GM12892 (cell line): ENCODE data around the gene SH3RF3.

ENCODE experiments used
- DNase-seq: peaks from one replicate; pipeline ENCODE4 v3.0.0; 2011; ENCODE audit not compliant: insufficient read length
- FAIRE-seq: peaks from 2 replicates; lab custom pipeline; 2011; peaks lifted over from hg19 to GRCh38; lab: Jason Lieb, UNC
- POLR2A ChIP-seq: IDR thresholded peaks from 2 replicates; pipeline ENCODE4 v1.6.1; 2011; ENCODE audit warnings: low read depth, low read length, control low read depth
- POLR2AphosphoS5 ChIP-seq: IDR thresholded peaks from 2 replicates; pipeline ENCODE4 v1.6.1; 2011; ENCODE audit warnings: low read depth, low read length, control low read depth
- TAF1 ChIP-seq: IDR thresholded peaks from 2 replicates; pipeline ENCODE4 v1.6.1; 2011; ENCODE audit warnings: low read depth, mild to moderate bottlenecking, control low read depth, low read length, borderline replicate concordance

The SH3RF3 gene

DNA sequence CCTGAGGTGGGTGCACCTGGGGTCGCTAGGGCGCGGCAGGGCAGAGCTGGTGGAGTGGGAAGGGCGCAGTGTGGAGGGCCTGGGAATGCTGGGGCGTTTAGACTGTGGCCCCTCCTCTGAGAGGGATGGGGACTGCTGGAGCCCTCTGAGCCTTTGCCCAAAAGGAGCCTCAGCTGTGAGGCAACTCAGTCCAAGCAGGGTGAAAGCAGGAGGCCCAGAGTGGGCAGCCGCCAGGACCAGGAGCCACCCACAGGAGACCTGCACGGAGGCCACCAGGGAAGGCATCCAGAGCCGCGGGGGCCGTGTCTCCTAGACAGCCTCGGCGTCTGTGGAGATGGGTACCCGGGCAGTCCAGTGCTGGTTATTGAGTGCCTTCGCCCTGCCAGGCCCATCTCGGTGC lies 369.9 kb downstream of the SH3RF3 start:
- FAIRE-seq = no peak
- no peak for DNase-seq
- TF ChIP-seq TAF1 (no peak), POLR2A (no peak), POLR2AphosphoS5 (no peak)

GRCh38 chr2:109499566-109499965 lies 370.6 kb downstream of the SH3RF3 start:
- TF ChIP-seq TAF1 (no peak), POLR2A (no peak), POLR2AphosphoS5 (no peak)
- peak; percentile 44 for FAIRE-seq
- no peak for DNase-seq

DNA sequence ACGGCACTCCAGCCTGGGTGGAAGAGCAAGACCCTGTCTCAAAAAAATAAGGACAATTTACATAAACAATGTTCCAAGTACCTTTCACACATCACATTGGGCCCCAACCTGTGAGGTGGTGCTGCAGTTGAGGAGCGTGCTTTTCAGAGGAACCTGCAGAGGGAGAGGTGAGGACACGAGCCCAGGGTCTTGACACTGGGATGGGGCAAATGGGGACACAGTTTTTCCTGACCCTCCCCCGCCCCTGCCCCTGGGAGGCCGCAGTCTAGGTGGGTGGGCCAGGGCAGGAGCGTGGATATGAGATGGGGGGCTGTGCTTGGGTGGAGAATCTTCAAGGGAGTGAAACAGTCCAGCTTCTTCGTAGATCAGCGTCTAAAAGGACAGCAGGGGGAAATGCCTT lies 371.9 kb downstream of the SH3RF3 start:
- no peak for FAIRE-seq
- TF ChIP-seq TAF1 (no peak), POLR2A (no peak), POLR2AphosphoS5 (no peak)
- DNase-seq = no peak

DNA sequence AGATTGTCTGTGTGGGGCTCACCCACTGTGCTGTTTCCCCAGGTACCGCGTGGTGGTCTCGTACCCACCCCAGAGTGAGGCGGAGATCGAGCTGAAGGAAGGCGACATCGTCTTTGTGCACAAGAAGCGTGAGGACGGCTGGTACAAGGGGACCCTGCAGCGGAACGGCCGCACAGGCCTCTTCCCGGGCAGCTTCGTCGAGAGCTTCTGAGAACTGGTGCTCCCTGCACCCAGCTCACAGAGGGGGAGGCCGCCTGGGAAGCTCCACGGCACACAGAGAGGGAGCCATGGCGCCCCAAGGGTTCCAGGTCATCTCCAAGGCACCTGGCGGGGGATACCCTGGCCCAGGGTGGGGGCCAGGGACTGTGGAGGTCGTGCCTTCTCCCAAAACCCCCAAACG lies 372.5 kb downstream of the SH3RF3 start:
- no peak for DNase-seq
- FAIRE-seq = no peak

DNA sequence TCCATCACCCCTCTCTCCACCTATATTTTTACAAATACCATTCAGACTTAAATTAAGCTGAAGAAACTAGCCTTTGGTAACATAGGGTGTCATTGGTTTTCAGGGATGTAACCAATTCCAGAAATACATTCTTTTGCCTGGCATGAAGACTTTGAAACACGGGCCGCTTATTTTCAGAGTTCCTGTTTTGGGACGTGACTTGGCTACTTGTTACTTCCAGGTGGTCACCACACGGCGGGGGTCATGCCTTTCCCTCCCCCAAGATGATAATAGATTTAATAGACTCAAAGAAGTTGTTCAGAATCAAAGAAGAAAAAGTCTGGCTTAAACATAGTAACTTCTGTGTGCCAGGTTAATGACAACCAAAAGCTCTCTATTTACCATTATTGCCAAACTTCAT lies 374.2 kb downstream of the SH3RF3 start:
- FAIRE-seq = no peak
- no peak for TF ChIP-seq TAF1
- TF ChIP-seq POLR2A = no peak
- DNase-seq = no peak

More for the DNA sequence above, 372.5 kb downstream of the SH3RF3 start:
- TF ChIP-seq TAF1 (no peak), POLR2AphosphoS5 (no peak), POLR2A (no peak)

- DNase-seq (no peak), FAIRE-seq (peak; percentile 21)
Measured at GRCh38 chr2:109507217-109507616, 378.2 kb downstream of the SH3RF3 start.

GRCh38 chr2:109507828-109508227 lies 378.8 kb downstream of the SH3RF3 start:
- TF ChIP-seq TAF1 = no peak
- TF ChIP-seq POLR2AphosphoS5 = no peak
- TF ChIP-seq POLR2A = no peak
- DNase-seq (no peak), FAIRE-seq (no peak)

More at GRCh38 chr2:109507217-109507616, 378.2 kb downstream of the SH3RF3 start:
- no peak for TF ChIP-seq POLR2A

GRCh38 chr2:109508556-109508955 lies 379.6 kb downstream of the SH3RF3 start:
- TF ChIP-seq POLR2A (no peak), TAF1 (no peak), POLR2AphosphoS5 (no peak)
- DNase-seq (no peak), FAIRE-seq (no peak)

DNA sequence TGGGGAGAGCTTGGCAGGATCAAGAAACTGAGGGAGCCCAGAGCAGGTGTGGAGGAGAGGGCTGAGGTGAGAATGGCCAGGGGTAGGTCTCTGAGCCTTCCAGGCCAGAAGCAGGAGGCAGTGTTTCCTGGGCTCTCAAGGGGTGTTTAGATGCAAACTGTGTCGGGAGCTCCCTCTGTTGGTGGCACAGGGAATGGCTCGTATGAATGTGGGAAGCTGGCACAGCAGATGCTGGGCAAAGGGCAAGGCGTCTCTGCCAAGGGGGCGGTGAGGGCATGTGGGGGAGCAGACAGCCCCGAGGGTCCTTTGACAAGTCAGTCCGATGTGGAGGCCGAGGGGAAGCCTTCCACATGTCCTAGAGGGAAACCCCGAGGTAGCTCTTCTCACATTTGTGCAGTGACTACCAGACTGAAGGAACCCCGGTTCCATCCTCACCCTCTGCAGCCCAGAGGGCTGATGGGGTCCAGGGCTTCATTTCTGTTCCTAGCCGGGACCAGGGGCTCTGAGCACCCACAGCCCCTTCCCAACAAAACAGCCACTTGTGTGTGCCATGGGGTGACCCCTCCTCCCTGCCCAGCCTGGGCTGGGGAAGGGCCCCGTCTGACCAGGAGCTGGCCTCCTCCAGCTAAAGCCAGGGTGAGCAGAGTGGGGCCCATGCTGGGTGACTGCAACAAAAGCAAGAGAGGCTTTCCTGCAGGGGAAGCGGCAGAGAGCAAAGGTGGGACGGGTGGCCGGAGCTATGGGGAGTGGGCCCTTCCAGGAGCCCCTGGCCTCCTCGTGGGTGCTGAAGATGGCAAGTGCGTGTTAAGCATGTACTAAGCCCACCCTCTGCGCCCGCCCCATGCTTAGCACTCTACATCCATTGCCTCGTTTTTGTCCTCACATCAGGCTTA lies 381.4 kb downstream of the SH3RF3 start:
- peak; percentile 56 for FAIRE-seq
- DNase-seq = peak; percentile 72
- TF ChIP-seq POLR2A (no peak), POLR2AphosphoS5 (no peak), TAF1 (no peak)

- no peak for DNase-seq
- no peak for FAIRE-seq
- TF ChIP-seq POLR2AphosphoS5 (no peak), TAF1 (no peak), POLR2A (no peak)
Measured at GRCh38 chr2:109511168-109511567, 382.2 kb downstream of the SH3RF3 start.

DNA sequence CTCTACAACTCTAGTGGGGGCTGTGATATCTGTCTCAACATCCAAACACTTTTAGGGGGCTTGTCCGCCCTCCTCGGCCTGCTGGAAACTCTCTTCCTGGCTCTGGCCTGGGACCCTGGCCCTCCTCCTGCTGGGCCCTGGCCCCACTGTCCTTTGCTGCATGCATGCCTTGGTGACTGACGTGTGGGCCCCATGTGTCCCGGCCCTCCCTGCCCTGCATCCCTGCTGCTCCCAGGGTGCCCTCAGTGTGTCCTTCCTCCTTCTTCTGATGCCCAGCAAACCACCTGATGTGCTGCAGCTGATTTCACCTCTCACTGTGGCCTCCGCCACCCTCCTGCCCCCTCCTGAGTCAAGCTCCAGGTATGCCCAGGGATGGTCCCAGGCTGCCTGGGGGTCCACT lies 383.1 kb downstream of the SH3RF3 start:
- TF ChIP-seq TAF1 (no peak), POLR2AphosphoS5 (no peak), POLR2A (no peak)
- no peak for DNase-seq
- FAIRE-seq = no peak

DNA sequence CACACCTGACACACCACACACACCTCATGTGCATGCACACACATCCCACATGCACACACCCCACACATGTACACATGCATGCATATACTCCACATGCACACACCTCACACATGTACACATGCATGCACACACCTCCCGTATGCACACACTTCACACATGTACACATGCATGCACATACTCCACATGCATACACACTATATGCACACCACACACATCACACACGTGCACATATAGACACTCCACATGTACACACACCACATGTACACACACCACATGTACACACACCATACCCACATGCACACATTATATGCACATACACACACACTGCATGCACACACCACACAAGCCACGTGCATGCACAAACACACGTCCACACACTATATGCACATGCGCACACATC lies 384.2 kb downstream of the SH3RF3 start:
- FAIRE-seq (no peak), DNase-seq (no peak)
- TF ChIP-seq TAF1 = no peak
- no peak for TF ChIP-seq POLR2AphosphoS5
- TF ChIP-seq POLR2A = no peak
